GM12872 (cell line): ENCODE results near the gene PCYT2.

Experiments used
- TF ChIP-seq, protein P1 (sequence below): IDR thresholded peaks from 3 replicates; pipeline ENCODE4 v1.5.1; 2011; ENCODE audit warnings: low read depth, mild to moderate bottlenecking, low read length, moderate library complexity; ENCODE audit not compliant: insufficient read depth

PCYT2 gene

DNA sequence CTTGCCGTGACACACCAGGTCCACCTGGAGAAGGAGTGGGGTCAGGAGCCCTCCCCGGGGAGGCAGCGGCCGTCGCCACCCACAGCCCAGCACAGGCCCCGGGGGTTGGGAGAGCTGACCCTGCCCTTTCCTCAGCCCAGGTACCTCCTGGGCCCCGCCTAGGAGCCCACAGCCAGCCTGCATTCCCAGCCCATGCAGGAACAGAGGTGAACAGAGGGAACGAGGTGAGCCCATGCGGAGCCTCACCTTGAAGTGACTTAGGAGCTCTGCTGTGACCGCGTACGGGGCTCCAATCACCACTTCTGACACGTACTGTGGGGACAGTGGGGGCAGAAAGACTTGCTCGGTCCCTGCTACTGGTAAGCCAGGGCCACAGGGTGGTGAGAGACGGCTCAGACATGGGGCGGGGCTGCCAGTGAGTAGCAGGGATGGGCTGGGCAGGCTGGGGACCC lies 5.7 kb downstream of the PCYT2 start:
- TF ChIP-seq, protein P1, sequence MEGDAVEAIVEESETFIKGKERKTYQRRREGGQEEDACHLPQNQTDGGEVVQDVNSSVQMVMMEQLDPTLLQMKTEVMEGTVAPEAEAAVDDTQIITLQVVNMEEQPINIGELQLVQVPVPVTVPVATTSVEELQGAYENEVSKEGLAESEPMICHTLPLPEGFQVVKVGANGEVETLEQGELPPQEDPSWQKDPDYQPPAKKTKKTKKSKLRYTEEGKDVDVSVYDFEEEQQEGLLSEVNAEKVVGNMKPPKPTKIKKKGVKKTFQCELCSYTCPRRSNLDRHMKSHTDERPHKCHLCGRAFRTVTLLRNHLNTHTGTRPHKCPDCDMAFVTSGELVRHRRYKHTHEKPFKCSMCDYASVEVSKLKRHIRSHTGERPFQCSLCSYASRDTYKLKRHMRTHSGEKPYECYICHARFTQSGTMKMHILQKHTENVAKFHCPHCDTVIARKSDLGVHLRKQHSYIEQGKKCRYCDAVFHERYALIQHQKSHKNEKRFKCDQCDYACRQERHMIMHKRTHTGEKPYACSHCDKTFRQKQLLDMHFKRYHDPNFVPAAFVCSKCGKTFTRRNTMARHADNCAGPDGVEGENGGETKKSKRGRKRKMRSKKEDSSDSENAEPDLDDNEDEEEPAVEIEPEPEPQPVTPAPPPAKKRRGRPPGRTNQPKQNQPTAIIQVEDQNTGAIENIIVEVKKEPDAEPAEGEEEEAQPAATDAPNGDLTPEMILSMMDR: no peak

DNA sequence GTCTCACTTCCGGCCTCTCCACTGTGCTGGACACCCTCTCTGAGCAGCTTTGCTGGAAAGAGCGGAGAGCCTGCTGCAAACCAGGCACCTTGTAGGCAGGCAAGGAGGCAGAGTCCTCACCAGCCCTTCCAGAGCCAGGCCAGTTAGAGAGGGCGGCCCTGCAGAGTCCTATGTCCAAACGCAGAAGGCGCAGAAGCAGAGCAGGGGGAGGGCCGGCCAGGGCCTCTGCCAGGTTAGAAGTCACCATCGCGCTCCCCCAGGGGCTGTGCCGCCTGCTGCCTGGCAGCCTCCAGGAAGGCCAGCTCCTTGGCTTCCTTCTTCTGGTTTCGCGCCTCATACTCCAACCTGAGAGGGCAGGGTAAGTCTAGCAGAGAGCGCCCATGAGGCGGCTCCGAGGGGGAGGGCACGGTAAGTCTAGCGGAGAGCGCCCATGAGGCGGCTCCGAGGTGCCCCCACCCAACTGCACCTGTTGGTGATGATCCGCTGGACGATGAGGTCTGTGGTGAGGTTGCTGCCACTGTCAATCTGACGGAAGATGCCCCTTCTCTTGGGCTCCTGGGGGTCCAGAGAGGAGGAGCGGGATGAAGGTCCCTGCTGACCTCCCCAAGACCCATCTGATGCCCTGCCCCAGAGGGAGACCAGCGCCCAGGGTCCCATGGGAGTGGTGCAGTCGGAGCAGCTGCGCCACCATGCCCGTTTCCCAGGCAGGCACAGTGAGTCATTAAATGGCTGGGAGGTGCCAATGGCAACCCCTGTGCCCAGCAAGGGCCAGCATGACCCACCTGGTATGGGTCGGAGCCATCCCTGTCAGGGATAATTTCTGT lies 6.4 kb downstream of the PCYT2 start:
- TF ChIP-seq, protein P1: no peak

DNA sequence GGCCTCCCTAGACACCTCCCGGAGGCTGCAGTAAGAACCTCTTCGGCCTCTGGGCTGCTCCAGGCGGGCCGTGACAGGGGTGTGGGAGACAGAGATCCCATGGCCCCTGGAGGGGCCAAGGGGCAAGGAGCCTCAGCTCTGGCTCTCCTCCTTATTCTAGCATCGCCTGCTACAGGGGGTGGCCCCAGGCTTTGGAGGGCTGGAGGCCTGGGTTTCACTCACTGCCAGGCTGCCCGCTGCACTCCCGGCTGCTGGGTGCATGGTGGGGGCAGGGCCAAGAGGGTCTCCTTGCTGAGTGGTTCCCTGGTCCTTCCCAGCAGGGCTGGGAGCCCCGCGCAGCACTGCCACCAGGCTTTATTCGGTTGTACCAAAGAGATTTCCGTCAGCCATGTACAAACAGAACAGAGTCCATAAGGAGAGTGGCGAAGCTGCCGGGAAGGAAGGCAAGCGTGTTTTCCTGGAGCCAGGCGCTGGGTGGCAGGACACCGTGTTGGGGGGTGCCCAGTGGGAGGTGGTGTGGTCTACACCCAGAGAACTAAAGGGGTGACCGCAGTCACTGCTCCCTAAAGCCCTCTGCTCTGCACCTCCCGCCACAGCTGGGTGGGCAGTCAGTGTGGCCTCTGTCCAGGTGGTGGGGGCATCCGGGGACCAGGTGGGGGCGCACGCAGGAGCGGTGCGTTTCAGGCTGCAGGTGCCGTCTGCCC lies 7.2 kb downstream of the PCYT2 start:
- TF ChIP-seq, protein P1: no peak

DNA sequence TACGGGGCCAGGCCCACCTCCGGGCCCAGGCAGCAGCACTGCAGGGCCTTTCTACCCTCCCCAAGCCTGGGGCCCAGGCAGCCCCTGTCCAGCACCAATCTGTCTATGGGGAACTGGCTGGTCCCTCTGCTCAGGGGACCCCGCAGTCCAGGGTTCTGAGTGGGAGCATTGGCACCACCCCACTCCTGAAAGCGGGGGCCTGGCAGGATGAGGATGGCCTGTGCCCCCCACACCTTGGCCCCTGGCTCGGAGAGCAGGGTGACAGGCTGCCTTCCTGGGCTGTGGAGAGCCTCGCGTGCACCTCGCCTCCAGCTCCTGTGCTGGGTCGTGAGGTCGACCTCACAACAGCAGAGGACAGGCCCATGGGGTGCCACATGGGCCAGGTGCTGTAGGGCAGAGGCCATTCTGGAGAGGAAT lies 7.8 kb downstream of the PCYT2 start:
- TF ChIP-seq, protein P1: no peak

DNA sequence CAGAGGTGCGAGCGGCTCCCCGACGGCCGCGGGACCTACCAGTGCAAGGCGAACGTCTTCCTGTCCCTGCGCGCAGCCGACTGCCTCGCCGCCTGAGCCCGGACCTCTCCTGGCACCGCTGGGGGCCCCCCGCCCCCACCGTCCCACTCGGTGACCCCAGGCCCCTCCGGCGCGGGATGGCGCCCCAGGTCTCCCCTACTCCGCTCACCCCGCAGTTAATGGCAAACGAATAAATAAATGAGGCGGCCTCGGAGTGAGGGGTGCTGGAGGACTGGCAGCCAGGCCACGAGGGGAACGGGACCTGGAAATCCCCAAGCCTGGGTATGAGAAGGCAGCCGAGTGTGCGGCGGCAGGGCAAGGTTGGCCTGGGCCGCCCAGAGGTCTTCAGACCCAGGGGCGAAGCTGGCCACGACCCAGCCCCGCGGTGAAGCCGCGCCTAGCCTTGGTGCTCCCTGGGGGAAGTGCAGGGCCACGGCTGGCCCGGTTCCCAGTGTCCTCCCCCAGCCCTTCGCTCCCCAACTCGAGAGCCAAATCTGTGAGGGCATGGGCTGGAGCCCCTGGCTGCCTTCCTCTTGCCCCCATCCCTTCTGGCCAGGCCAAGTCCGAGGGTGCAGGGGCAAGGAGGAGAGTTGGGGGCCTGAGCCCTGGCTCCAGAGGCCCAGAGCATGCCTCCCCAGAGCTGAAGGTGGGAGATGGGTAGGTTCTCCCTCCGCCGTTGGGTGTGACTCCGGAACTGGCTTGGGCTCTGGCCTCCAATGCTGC lies 8.4 kb downstream of the PCYT2 start:
- TF ChIP-seq, protein P1: no peak

DNA sequence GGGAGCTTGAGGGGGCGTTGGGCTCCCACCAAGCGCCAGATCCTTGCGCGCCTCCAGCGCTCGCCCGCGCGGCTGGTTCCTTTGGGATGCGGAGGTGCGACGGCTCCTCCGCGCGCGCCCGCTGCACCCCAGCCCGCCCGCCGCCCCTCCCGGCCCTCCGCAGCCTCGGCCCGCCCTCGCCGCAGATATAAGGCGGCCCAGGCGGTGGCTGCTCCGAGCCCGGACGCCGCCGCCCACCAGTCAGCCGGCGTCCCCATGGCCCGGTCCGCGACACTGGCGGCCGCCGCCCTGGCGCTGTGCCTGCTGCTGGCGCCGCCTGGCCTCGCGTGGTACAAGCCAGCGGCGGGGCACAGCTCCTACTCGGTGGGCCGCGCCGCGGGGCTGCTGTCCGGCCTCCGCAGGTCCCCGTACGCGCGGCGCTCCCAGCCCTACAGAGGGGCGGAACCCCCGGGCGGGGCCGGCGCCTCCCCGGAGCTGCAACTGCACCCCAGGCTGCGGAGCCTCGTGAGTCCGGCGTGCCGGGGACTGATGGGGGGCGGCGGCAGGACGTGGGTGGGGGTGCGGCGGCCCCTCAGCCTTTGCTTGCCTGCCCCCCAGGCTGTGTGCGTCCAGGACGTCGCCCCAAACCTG lies 9.1 kb downstream of the PCYT2 start, which contains the start of gene NPB:
NPB (plus strand) TSS at position 216 of the 630 bp plus-strand sequence; CDS start at position 256, 40 bp downstream.
- TF ChIP-seq, protein P1: no peak
